ENCODE measurements around the gene NIM1K.
"Not testable (repeated sequence)": the region's sequence is repeated elsewhere in the genome, so short reads cannot be mapped to it uniquely, and the experiment has no call there.

NIM1K gene

GRCh38 chr5:43287493-43287892 lies 95.5 kb downstream of the NIM1K start:
- DNase-seq = no peak

GRCh38 chr5:43288269-43288831 lies 96.3 kb downstream of the NIM1K start:
- no peak for DNase-seq

GRCh38 chr5:43290726-43291125 lies 98.7 kb downstream of the NIM1K start:
- no peak for DNase-seq

GRCh38 chr5:43294226-43294625 lies 102.2 kb downstream of the NIM1K start:
- no peak for DNase-seq

- no peak for DNase-seq
Measured at GRCh38 chr5:43295202-43295601, 103.2 kb downstream of the NIM1K start.

- no peak for DNase-seq
Measured at GRCh38 chr5:43296835-43297234, 104.8 kb downstream of the NIM1K start.

- no peak for DNase-seq
Measured at GRCh38 chr5:43298443-43298842, 106.4 kb downstream of the NIM1K start.

- DNase-seq = no peak
Measured at GRCh38 chr5:43300112-43300511, 108.1 kb downstream of the NIM1K start.

GRCh38 chr5:43301653-43302091 lies 109.6 kb downstream of the NIM1K start:
- no peak for DNase-seq

GRCh38 chr5:43302481-43302880 lies 110.5 kb downstream of the NIM1K start:
- DNase-seq = no peak

- no peak for DNase-seq
Measured at GRCh38 chr5:43303242-43303641, 111.2 kb downstream of the NIM1K start.

GRCh38 chr5:43304525-43304924 lies 112.5 kb downstream of the NIM1K start:
- DNase-seq = no peak

- DNase-seq = no peak
Measured at GRCh38 chr5:43305948-43306565, 114.0 kb downstream of the NIM1K start.

- DNase-seq = not testable (repeated sequence)
Measured at GRCh38 chr5:43306954-43307353, 114.9 kb downstream of the NIM1K start.

- no peak for DNase-seq
Measured at GRCh38 chr5:43309122-43309521, 117.1 kb downstream of the NIM1K start.

- DNase-seq = no peak
Measured at GRCh38 chr5:43309637-43310036, 117.6 kb downstream of the NIM1K start.

GRCh38 chr5:43312076-43312661 lies 120.1 kb downstream of the NIM1K start:
- no peak for DNase-seq

- DNase-seq = no peak
Measured at GRCh38 chr5:43312699-43313034, 120.6 kb downstream of the NIM1K start.

GRCh38 chr5:43313035-43313853 lies 121.2 kb downstream of the NIM1K start, which contains the start of gene HMGCS1:
TSS of gene HMGCS1 (minus strand) at chr5:43313412. CDS start at chr5:43298965, 14,447 bp downstream.
- DNase-seq = peak; percentile 97

- no peak for DNase-seq
Measured at GRCh38 chr5:43313854-43314457, 121.9 kb downstream of the NIM1K start.

GRCh38 chr5:43314724-43315123 lies 122.7 kb downstream of the NIM1K start:
- no peak for DNase-seq

GRCh38 chr5:43315263-43315662 lies 123.2 kb downstream of the NIM1K start:
- DNase-seq = peak; percentile 10

GRCh38 chr5:43315682-43316081 lies 123.7 kb downstream of the NIM1K start:
- DNase-seq = peak; percentile 20
